Endometrial microvascular endothelial cells (primary cell): ENCODE results near the gene RAB8A. TPM values are rescaled to one million over a fixed set of nuclear protein-coding genes. Genes with fewer than 3 reads are reported as not detected.
"Not testable (repeated sequence)": the region's sequence is repeated elsewhere in the genome, so short reads cannot be mapped to it uniquely, and the experiment has no call there.

Experiments used
- in situ Hi-C: cut with HindIII; loops from 2 replicates; pipeline ENCODE4 v1.10.0; 2017; ENCODE audit warnings: low sequenced_read_pairs, low pct_unique_long_range_greater_than_20kb; ENCODE audit errors: inconsistent ontology term
- total RNA-seq: library from RNA; depleted of rRNA; stranded (reverse); fragments of >200 nt; gene quantifications from one replicate; pipeline ENCODE4 v1.2.3, GENCODE V29; 2015; ENCODE audit errors: inconsistent ontology term

The RAB8A gene
- total RNA-seq, 1 donor from 2014 or later = 87.3 TPM

GRCh38 chr19:16099314-16099965 lies 12.2 kb upstream of the RAB8A start:
- in situ Hi-C loops = not testable (repeated sequence)

- in situ Hi-C loops = no loop called here
Observed at GRCh38 chr19:16100524-16100923, 11.2 kb upstream of the RAB8A start.

GRCh38 chr19:16104722-16105121 lies 7.0 kb upstream of the RAB8A start:
- in situ Hi-C loops = no loop called here

- in situ Hi-C loops = no loop called here
Observed at GRCh38 chr19:16106121-16106520, 5.6 kb upstream of the RAB8A start.

GRCh38 chr19:16111909-16112752 lies 442 bp downstream of the RAB8A start:
- in situ Hi-C loops = no loop called here

- in situ Hi-C loops = no loop called here
Observed at GRCh38 chr19:16112778-16113177, 1.1 kb downstream of the RAB8A start.

- in situ Hi-C loops = no loop called here
Observed at GRCh38 chr19:16113727-16114126, 2.0 kb downstream of the RAB8A start.

- in situ Hi-C loops = no loop called here
Observed at GRCh38 chr19:16115301-16116039, 3.8 kb downstream of the RAB8A start.

GRCh38 chr19:16116067-16116466 lies 4.4 kb downstream of the RAB8A start:
- in situ Hi-C loops = no loop called here

GRCh38 chr19:16117594-16118033 lies 5.9 kb downstream of the RAB8A start:
- in situ Hi-C loops = no loop called here

- in situ Hi-C loops = no loop called here
Observed at GRCh38 chr19:16118489-16119033, 6.9 kb downstream of the RAB8A start.

- in situ Hi-C loops = not testable (repeated sequence)
Observed at GRCh38 chr19:16119075-16119857, 7.6 kb downstream of the RAB8A start.

- in situ Hi-C loops = no loop called here
Observed at GRCh38 chr19:16121141-16121540, 9.5 kb downstream of the RAB8A start.

- in situ Hi-C loops = no loop called here
Observed at GRCh38 chr19:16121967-16122366, 10.3 kb downstream of the RAB8A start.

GRCh38 chr19:16124953-16125352 lies 13.3 kb downstream of the RAB8A start:
- in situ Hi-C loops = no loop called here

- in situ Hi-C loops = no loop called here
Observed at GRCh38 chr19:16125737-16126495, 14.2 kb downstream of the RAB8A start.

- in situ Hi-C loops = no loop called here
Observed at GRCh38 chr19:16127080-16127479, 15.4 kb downstream of the RAB8A start.

GRCh38 chr19:16127776-16128371 lies 16.2 kb downstream of the RAB8A start:
- in situ Hi-C loops = no loop called here
